Progenitor cell of endocrine pancreas (in vitro differentiated cells): Measurements from ENCODE around the gene ETV7. TPM values are rescaled to one million over a fixed set of nuclear protein-coding genes. Genes with fewer than 3 reads are reported as not detected.

ENCODE experiments used
- DNase-seq: peaks from one replicate; pipeline ENCODE4 v3.0.0; 2021; ENCODE audit warnings: low spot score; ENCODE audit not compliant: unreplicated experiment
- H3K27ac Mint-ChIP-seq: 2 replicates; pipeline ENCODE4 v1.8.0; 2021; ENCODE audit warnings: mild to moderate bottlenecking, moderate library complexity, mixed read lengths
- H3K27me3 Mint-ChIP-seq: 2 replicates; pipeline ENCODE4 v1.8.0; 2021; ENCODE audit warnings: mixed read lengths
- H3K36me3 Mint-ChIP-seq: 2 replicates; pipeline ENCODE4 v1.8.0; 2022; ENCODE audit warnings: mixed read lengths; ENCODE audit not compliant: insufficient read depth
- H3K4me1 Mint-ChIP-seq: 2 replicates; pipeline ENCODE4 v1.8.0; 2021; ENCODE audit warnings: low read depth, mixed read lengths
- H3K4me3 Mint-ChIP-seq: 2 replicates; pipeline ENCODE4 v1.8.0; 2021; ENCODE audit warnings: low read depth, mild to moderate bottlenecking, moderate library complexity, mixed read lengths
- H3K9me3 Mint-ChIP-seq: 2 replicates; pipeline ENCODE4 v1.8.0; 2021; ENCODE audit warnings: low read depth, mixed read lengths
- total RNA-seq: library from RNA; stranded (reverse); gene quantifications from 2 replicates; pipeline ENCODE4 v1.2.1, GENCODE V29; 2021
- TF ChIP-seq, protein P1 (sequence below): fragments of 200-600 bp; sonication (generic); IDR thresholded peaks from one replicate; pipeline ENCODE4 v1.5.0; 2021; ENCODE audit warnings: antibody characterized with exemption, mild to moderate bottlenecking; ENCODE audit not compliant: unreplicated experiment

Gene ETV7
- total RNA-seq, 1 donor from 2014 or later: not detected

DNA sequence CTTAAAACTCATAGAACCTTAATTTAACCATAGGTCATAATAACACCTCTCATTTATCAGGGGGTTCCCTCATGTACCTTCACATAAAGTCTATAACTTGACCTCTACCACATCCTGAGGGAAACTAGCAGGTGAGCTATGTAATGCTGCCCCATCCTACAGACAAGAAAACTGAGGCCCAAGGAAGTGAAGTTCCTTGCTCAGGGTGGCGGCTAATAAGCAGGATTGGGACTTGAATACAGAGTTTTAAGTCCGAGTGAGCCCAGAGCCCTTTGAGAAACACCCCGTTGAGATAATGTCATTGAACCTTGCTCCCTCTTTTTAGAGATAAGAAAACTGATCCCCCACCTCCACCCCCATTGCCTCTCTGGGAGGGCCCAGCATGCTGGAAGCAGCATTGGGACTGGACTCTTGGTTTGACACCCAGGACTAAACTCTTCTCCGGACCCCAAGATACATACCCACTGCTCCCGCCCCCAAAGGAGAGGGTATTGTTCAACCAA, 51.2 kb downstream of the ETV7 start:
- no peaks in the 10 kb centered on the region for H3K9me3 Mint-ChIP-seq
- no peaks in the 10 kb centered on the region for H3K36me3 Mint-ChIP-seq
- no peak overlapping the region for H3K4me3 Mint-ChIP-seq
- peaks cover 30% of the 10 kb centered on the region for H3K27me3 Mint-ChIP-seq
- TF ChIP-seq, protein P1, sequence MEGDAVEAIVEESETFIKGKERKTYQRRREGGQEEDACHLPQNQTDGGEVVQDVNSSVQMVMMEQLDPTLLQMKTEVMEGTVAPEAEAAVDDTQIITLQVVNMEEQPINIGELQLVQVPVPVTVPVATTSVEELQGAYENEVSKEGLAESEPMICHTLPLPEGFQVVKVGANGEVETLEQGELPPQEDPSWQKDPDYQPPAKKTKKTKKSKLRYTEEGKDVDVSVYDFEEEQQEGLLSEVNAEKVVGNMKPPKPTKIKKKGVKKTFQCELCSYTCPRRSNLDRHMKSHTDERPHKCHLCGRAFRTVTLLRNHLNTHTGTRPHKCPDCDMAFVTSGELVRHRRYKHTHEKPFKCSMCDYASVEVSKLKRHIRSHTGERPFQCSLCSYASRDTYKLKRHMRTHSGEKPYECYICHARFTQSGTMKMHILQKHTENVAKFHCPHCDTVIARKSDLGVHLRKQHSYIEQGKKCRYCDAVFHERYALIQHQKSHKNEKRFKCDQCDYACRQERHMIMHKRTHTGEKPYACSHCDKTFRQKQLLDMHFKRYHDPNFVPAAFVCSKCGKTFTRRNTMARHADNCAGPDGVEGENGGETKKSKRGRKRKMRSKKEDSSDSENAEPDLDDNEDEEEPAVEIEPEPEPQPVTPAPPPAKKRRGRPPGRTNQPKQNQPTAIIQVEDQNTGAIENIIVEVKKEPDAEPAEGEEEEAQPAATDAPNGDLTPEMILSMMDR: no peak
- H3K27ac Mint-ChIP-seq: no peak overlapping the region
- no peak for DNase-seq
- H3K4me1 Mint-ChIP-seq: peaks cover 19% of the 10 kb centered on the region

DNA sequence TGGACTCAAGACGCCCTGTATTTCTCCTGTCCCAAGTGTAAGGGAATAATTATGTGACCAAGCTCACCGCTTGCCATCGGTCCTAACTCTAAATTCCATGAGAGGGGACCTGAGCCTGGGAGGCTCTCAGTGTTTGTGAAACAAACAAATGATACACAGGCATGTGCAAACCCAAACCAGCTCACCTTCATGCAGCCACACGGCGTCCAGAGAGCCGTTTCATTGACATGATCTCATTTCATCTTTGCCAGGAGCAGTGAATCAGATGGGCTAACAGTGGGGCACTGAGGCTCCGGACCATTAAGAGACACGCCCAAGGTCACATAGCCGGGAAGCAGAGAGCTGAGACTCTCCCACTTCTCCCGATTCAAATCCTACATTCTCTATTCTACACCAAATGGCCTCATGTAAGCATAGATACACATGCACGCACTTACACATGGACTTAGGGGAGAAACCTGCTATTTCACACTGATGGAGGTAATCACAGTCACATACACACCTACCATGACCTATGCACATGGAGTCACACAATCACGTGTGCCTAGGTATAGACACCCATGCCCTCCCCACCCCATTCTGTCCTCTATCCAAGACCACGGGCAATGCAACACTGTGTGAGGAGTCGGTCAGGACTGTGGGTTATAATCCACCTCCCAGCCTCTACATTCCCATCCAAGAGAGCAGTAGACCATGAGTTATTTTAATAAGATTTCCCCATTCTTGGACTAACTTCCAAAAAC, 51.8 kb downstream of the ETV7 start:
- H3K4me3 Mint-ChIP-seq: no peak overlapping the region
- no peaks in the 10 kb centered on the region for H3K9me3 Mint-ChIP-seq
- H3K4me1 Mint-ChIP-seq: peaks cover 16% of the 10 kb centered on the region
- peak overlapping the region; percentile 90 for H3K27ac Mint-ChIP-seq
- H3K27me3 Mint-ChIP-seq: peaks cover 26% of the 10 kb centered on the region
- DNase-seq: no peak
- TF ChIP-seq, protein P1: no peak
- no peaks in the 10 kb centered on the region for H3K36me3 Mint-ChIP-seq

DNA sequence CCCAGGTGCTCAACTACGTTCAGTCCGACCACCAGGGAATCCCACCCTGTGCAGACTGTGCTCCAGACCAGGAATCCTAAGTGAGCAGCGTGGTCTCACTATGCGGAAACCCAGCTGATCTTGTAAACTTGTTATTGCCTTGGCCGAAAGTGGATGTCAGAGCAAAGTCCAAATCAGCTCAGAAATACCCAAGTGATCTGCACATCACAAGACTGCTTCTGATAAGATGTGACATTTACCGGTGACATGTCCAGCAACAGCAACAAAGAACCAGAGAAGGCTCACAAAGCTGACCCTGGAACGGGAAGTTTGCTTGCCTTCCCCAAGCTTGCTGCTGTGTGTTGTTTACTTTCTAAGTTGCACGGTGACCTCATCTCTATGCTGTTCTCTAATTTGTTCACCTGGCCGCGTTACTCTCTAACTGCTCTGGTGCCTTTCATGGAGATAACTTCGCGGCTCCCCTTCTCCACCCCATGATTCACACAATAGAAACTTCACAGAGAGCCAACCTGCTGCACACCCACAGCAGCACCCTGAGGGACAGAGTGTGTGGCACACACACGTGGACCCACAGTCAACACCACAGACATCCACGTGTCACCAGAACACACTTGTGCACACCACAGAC, 52.5 kb downstream of the ETV7 start:
- no peak for DNase-seq
- peaks cover 19% of the 10 kb centered on the region for H3K27me3 Mint-ChIP-seq
- H3K36me3 Mint-ChIP-seq: no peaks in the 10 kb centered on the region
- H3K4me3 Mint-ChIP-seq: peak overlapping the region; percentile 5
- H3K4me1 Mint-ChIP-seq: peaks cover 15% of the 10 kb centered on the region
- peak overlapping the region; percentile 90 for H3K27ac Mint-ChIP-seq
- TF ChIP-seq, protein P1: no peak
- H3K9me3 Mint-ChIP-seq: no peaks in the 10 kb centered on the region

DNA sequence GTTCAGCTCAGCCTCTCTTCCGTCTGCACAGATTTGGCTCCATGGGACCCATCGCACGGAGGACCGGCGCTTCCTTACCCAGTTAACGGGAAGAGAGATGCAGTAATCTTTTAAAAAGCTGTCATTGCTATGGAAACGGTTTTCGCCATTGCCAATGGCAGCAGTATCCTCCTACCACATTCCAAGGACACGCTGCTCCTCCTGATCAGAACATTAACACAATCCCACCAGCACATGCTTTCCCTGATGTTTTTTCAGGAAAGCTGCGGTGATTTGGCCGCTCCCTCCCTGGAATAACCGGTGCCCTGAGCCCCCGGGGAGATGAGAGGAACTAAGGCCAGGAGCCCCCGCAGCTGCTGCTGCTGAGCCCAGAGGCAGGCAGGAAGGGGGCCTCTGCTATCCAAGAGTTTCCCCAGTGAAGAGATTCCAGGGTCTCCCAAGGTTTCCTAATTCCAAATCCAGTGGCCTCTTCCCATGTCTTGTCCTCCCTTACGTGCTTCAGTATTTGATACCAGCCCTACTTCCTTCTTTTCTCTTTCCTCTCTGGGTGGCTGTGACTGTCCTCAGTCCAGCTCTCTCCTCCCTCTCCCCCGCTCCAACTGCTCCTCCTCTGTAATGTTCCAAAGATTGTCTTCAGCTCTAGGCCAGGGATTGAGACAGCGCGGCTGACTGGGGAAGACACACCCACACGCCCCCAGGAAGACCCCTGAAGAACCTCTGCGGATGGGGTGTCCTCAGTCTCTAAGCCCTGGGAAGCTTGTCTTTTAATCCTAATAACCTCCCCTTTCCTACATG, 53.3 kb downstream of the ETV7 start:
- H3K27me3 Mint-ChIP-seq: peaks cover 11% of the 10 kb centered on the region
- no peak for DNase-seq
- H3K4me3 Mint-ChIP-seq: no peak overlapping the region
- no peaks in the 10 kb centered on the region for H3K36me3 Mint-ChIP-seq
- peaks cover 15% of the 10 kb centered on the region for H3K4me1 Mint-ChIP-seq
- H3K27ac Mint-ChIP-seq: peak overlapping the region; percentile 90
- TF ChIP-seq, protein P1: no peak
- no peaks in the 10 kb centered on the region for H3K9me3 Mint-ChIP-seq
